Stimulated activated memory B cell treated with anti-CD40 and anti-IgM and Interleukin-4, amounts not matched to agents 10 μg/mL and 1 μg/mL and 100 μg/mL, for 72 hours (primary cell): ENCODE data around the gene PGRMC2.
"Not testable (repeated sequence)": the region's sequence is repeated elsewhere in the genome, so short reads cannot be mapped to it uniquely, and the experiment has no call there.

Experiments
- ATAC-seq: fragments of 150-1000 bp; cut with Tn5 transposase; 2 replicates; pipeline ENCODE4 v1.10.0; 2021
- H3K27ac Mint-ChIP-seq: one replicate; pipeline ENCODE4 v1.8.0; 2022; ENCODE audit warnings: mild to moderate bottlenecking, mixed read lengths
- H3K27me3 Mint-ChIP-seq: one replicate; pipeline ENCODE4 v1.8.0; 2022; ENCODE audit warnings: mixed read lengths
- H3K36me3 Mint-ChIP-seq: one replicate; pipeline ENCODE4 v1.8.0; 2022; ENCODE audit warnings: mixed read lengths
- H3K4me1 Mint-ChIP-seq: one replicate; pipeline ENCODE4 v1.8.0; 2022; ENCODE audit warnings: mixed read lengths
- H3K4me3 Mint-ChIP-seq: one replicate; pipeline ENCODE4 v1.8.0; 2022; ENCODE audit warnings: mild to moderate bottlenecking, moderate library complexity, mixed read lengths
- H3K9me3 Mint-ChIP-seq: one replicate; pipeline ENCODE4 v1.8.0; 2022; ENCODE audit warnings: mixed read lengths

Gene PGRMC2

GRCh38 chr4:128259889-128260288, 27.7 kb downstream of the PGRMC2 start:
- ATAC-seq, H3K36me3 Mint-ChIP-seq, H3K9me3 Mint-ChIP-seq, H3K4me1 Mint-ChIP-seq, H3K27ac Mint-ChIP-seq, H3K4me3 Mint-ChIP-seq: not testable (repeated sequence)
- H3K27me3 Mint-ChIP-seq, result peaks cover 10% of the 10 kb centered on the region

- ATAC-seq, H3K27ac Mint-ChIP-seq, H3K4me1 Mint-ChIP-seq, H3K4me3 Mint-ChIP-seq, H3K36me3 Mint-ChIP-seq, H3K9me3 Mint-ChIP-seq: not testable (repeated sequence)
- peaks cover 10% of the 10 kb centered on the region for H3K27me3 Mint-ChIP-seq
Observed at GRCh38 chr4:128258166-128258565, 29.4 kb downstream of the PGRMC2 start.

GRCh38 chr4:128256539-128256938, 31.1 kb downstream of the PGRMC2 start:
- Mint-ChIP-seq H3K4me3 (no peak overlapping the region), H3K9me3 (peaks cover 5% of the 10 kb centered on the region), H3K36me3 (no peaks in the 10 kb centered on the region), H3K27ac (no peak overlapping the region), H3K27me3 (peaks cover 10% of the 10 kb centered on the region), H3K4me1 (no peaks in the 10 kb centered on the region)
- ATAC-seq, result no peak

DNA sequence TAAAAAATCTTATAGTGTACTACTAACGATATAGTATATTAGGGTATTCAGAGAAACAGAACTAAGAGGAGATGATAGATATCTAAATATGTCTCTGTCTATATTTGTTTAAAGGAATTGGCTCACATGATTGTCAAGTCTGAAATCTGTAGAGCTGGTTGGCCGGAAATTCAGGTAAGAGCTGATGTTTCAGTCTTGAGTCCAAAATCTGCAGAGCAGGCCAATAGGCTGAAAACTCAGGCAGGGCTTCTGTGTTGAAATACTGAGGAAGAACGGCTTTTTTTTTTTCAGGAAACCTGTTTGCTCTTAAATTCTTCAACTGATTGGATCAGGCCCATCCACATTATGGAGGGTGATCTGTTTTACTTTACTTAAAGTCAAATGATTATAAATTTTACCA, 31.7 kb downstream of the PGRMC2 start:
- Mint-ChIP-seq H3K9me3 (peaks cover 2% of the 10 kb centered on the region), H3K4me3 (no peak overlapping the region), H3K36me3 (no peaks in the 10 kb centered on the region), H3K27me3 (peaks cover 6% of the 10 kb centered on the region), H3K27ac (no peak overlapping the region), H3K4me1 (no peaks in the 10 kb centered on the region)
- ATAC-seq, result no peak

GRCh38 chr4:128249787-128250668, 37.6 kb downstream of the PGRMC2 start:
- H3K4me3 Mint-ChIP-seq, result no peak overlapping the region
- no peaks in the 10 kb centered on the region for H3K4me1 Mint-ChIP-seq
- peaks cover 8% of the 10 kb centered on the region for H3K9me3 Mint-ChIP-seq
- H3K27me3 Mint-ChIP-seq, result no peaks in the 10 kb centered on the region
- ATAC-seq, result no peak
- H3K27ac Mint-ChIP-seq, result no peak overlapping the region
- no peaks in the 10 kb centered on the region for H3K36me3 Mint-ChIP-seq

- no peaks in the 10 kb centered on the region for H3K4me1 Mint-ChIP-seq
- no peak for ATAC-seq
- H3K9me3 Mint-ChIP-seq, result peaks cover 8% of the 10 kb centered on the region
- H3K27me3 Mint-ChIP-seq, result peaks cover 3% of the 10 kb centered on the region
- H3K36me3 Mint-ChIP-seq, result no peaks in the 10 kb centered on the region
- H3K27ac Mint-ChIP-seq, result no peak overlapping the region
- no peak overlapping the region for H3K4me3 Mint-ChIP-seq
Observed at GRCh38 chr4:128247906-128248305, 39.7 kb downstream of the PGRMC2 start.

GRCh38 chr4:128245391-128245790, 42.2 kb downstream of the PGRMC2 start:
- not testable (repeated sequence) for H3K36me3 Mint-ChIP-seq, H3K4me1 Mint-ChIP-seq, H3K27ac Mint-ChIP-seq, H3K9me3 Mint-ChIP-seq, H3K4me3 Mint-ChIP-seq
- H3K27me3 Mint-ChIP-seq, result peaks cover 14% of the 10 kb centered on the region
- ATAC-seq, result peak; percentile 36

DNA sequence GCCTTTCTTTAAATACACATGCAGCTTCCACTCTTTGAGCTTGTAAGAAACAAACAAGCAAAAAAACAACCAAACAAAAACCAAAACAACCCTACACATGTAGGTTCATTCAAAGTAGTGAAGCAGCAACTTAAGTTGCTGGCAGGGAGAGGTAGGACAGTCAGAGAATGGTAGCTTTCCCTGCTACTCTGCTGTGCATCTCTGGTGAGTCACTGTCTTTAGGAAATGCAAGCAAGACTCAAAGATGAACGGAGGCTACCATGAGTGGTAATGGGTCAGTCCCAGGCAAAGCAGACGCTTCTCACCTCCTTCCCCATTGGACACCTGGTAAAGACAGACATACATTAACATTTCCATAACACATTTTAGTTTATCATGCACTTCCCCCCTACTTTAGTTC, 43.2 kb downstream of the PGRMC2 start:
- Mint-ChIP-seq H3K4me1 (no peaks in the 10 kb centered on the region), H3K36me3 (no peaks in the 10 kb centered on the region), H3K27ac (no peak overlapping the region), H3K9me3 (peaks cover 8% of the 10 kb centered on the region), H3K27me3 (peaks cover 14% of the 10 kb centered on the region), H3K4me3 (no peak overlapping the region)
- no peak for ATAC-seq

- no peak overlapping the region for H3K27ac Mint-ChIP-seq
- no peak for ATAC-seq
Observed at GRCh38 chr4:128242601-128243000, 45.0 kb downstream of the PGRMC2 start.

GRCh38 chr4:128241981-128242380, 45.6 kb downstream of the PGRMC2 start:
- H3K36me3 Mint-ChIP-seq, result no peaks in the 10 kb centered on the region
- no peak overlapping the region for H3K27ac Mint-ChIP-seq

More at GRCh38 chr4:128242601-128243000, 45.0 kb downstream of the PGRMC2 start:
- H3K4me3 Mint-ChIP-seq, result no peak overlapping the region
- no peaks in the 10 kb centered on the region for H3K36me3 Mint-ChIP-seq
- no peaks in the 10 kb centered on the region for H3K4me1 Mint-ChIP-seq
- peaks cover 6% of the 10 kb centered on the region for H3K9me3 Mint-ChIP-seq
- peaks cover 14% of the 10 kb centered on the region for H3K27me3 Mint-ChIP-seq

GRCh38 chr4:128241425-128241913, 46.1 kb downstream of the PGRMC2 start:
- no peak overlapping the region for H3K4me3 Mint-ChIP-seq
- peaks cover 14% of the 10 kb centered on the region for H3K27me3 Mint-ChIP-seq
- no peaks in the 10 kb centered on the region for H3K36me3 Mint-ChIP-seq
- peaks cover 3% of the 10 kb centered on the region for H3K9me3 Mint-ChIP-seq
- peak; percentile 69 for ATAC-seq
- H3K27ac Mint-ChIP-seq, result no peak overlapping the region
- H3K4me1 Mint-ChIP-seq, result no peaks in the 10 kb centered on the region

More at GRCh38 chr4:128241981-128242380, 45.6 kb downstream of the PGRMC2 start:
- no peak overlapping the region for H3K4me3 Mint-ChIP-seq
- H3K4me1 Mint-ChIP-seq, result no peaks in the 10 kb centered on the region
- peaks cover 6% of the 10 kb centered on the region for H3K9me3 Mint-ChIP-seq
- H3K27me3 Mint-ChIP-seq, result peaks cover 14% of the 10 kb centered on the region
- no peak for ATAC-seq

DNA sequence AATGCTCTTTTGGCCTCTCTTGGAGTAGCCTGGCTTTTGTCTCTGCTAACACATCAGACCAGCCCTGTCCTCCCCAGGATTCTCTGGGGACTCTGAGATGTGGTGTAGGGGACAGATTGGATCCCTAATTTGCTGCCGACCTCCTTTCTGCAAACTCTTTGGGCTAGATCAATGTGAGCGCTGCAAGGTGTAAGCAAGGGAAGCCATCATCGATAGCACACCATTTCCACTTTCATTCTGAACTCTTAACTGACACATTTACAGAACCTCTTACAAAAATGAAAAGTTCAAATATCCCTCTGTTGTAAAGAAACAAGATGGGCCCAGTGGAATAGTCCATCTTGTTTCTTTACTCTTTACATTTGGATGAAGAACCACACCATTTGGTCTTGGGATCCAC, 46.6 kb downstream of the PGRMC2 start:
- ATAC-seq, result no peak
- H3K4me3 Mint-ChIP-seq, result no peak overlapping the region
- peaks cover 14% of the 10 kb centered on the region for H3K27me3 Mint-ChIP-seq
- no peaks in the 10 kb centered on the region for H3K4me1 Mint-ChIP-seq
- no peaks in the 10 kb centered on the region for H3K9me3 Mint-ChIP-seq
- no peaks in the 10 kb centered on the region for H3K36me3 Mint-ChIP-seq
- no peak overlapping the region for H3K27ac Mint-ChIP-seq

- H3K4me1 Mint-ChIP-seq, result no peaks in the 10 kb centered on the region
- H3K36me3 Mint-ChIP-seq, result no peaks in the 10 kb centered on the region
- no peaks in the 10 kb centered on the region for H3K27me3 Mint-ChIP-seq
- H3K9me3 Mint-ChIP-seq, result no peaks in the 10 kb centered on the region
- no peak for ATAC-seq
- no peak overlapping the region for H3K27ac Mint-ChIP-seq
- H3K4me3 Mint-ChIP-seq, result no peak overlapping the region
Observed at GRCh38 chr4:128234836-128235235, 52.8 kb downstream of the PGRMC2 start.

GRCh38 chr4:128232719-128233118, 54.9 kb downstream of the PGRMC2 start:
- no peaks in the 10 kb centered on the region for H3K27me3 Mint-ChIP-seq
- no peaks in the 10 kb centered on the region for H3K9me3 Mint-ChIP-seq
- ATAC-seq, result no peak
- no peak overlapping the region for H3K27ac Mint-ChIP-seq
- H3K4me1 Mint-ChIP-seq, result no peaks in the 10 kb centered on the region
- H3K4me3 Mint-ChIP-seq, result no peak overlapping the region
- no peaks in the 10 kb centered on the region for H3K36me3 Mint-ChIP-seq

GRCh38 chr4:128228845-128229795, 58.5 kb downstream of the PGRMC2 start:
- no peaks in the 10 kb centered on the region for H3K27me3 Mint-ChIP-seq
- no peaks in the 10 kb centered on the region for H3K9me3 Mint-ChIP-seq
- H3K36me3 Mint-ChIP-seq, result no peaks in the 10 kb centered on the region
- no peak for ATAC-seq
- H3K4me3 Mint-ChIP-seq, result no peak overlapping the region
- H3K4me1 Mint-ChIP-seq, result no peaks in the 10 kb centered on the region
- H3K27ac Mint-ChIP-seq, result no peak overlapping the region
